HepG2 (cell line): ENCODE results near the gene GRM1. TPM values are rescaled to one million over a fixed set of nuclear protein-coding genes. Genes with fewer than 3 reads are reported as not detected.

ENCODE experiments used
- ATAC-seq: fragments of 200-7000 bp; cut with Tn5 transposase; 3 replicates; pipeline ENCODE4 v1.9.1; 2020; ENCODE audit warnings: mild to moderate bottlenecking, moderate library complexity
- BruUV-seq: library from RNA; stranded (reverse); fragments of 400-500 nt; replicated peaks from 2 replicates; lab custom pipeline; 2021; lab: Mats Ljungman, UMichigan
- CTCF ChIA-PET: fragments of 300-600 bp; formaldehyde crosslinking; extraction: SDS; loops from one replicate; lab custom pipeline; 2021; ENCODE audit warnings: low total read pairs, inconsistent platforms, low intra/inter-chr PET ratio; lab: Yijun Ruan, JAX
- POLR2A ChIA-PET: fragments of 350-600 bp; sonication (Branson Sonifier 250); formaldehyde crosslinking; loops from one replicate; lab custom pipeline; 2020; ENCODE audit warnings: antibody characterized with exemption, inconsistent platforms; lab: Yijun Ruan, JAX
- DNase-seq: peaks from one replicate; pipeline ENCODE4 v3.0.0-alpha.2; 2015; ENCODE audit warnings: low spot score
- FAIRE-seq: peaks from 3 replicates; lab custom pipeline; 2011; peaks lifted over from hg19 to GRCh38; lab: Jason Lieb, UNC
- H2AFZ ChIP-seq: one replicate; pipeline ENCODE4 v1.6.1; 2011; ENCODE audit warnings: low read length, inconsistent platforms
- H3K27ac ChIP-seq: fragments of 300-600 bp; 3 replicates; pipeline ENCODE4 v1.8.0; 2011; ENCODE audit warnings: mixed run types, mild to moderate bottlenecking, mixed read lengths, low read length, inconsistent platforms; ENCODE audit not compliant: insufficient read depth; ENCODE audit errors: extremely low read length
- H3K27me3 ChIP-seq, 2 experiments: fragments of 200-600 bp in 1 of 2; 2 replicates in 1 of 2; 3 replicates in 1 of 2; pipeline versions ENCODE4 v1.6.0 to v1.8.0; 2011; ENCODE audit warnings: low read length in 2 of 2, mild to moderate bottlenecking in 2 of 2, moderate library complexity in 2 of 2, inconsistent platforms in 1 of 2; ENCODE audit not compliant: insufficient read depth in 2 of 2, control insufficient read depth in 1 of 2
- H3K36me3 ChIP-seq, 2 experiments: fragments of 200-600 bp in 1 of 2; replicated peaks in 1 of 2; 2 replicates in 1 of 2; 3 replicates in 1 of 2; pipeline versions ENCODE4 v1.5.1 to v1.8.0; 2011; ENCODE audit warnings: low read length in 2 of 2, inconsistent platforms in 1 of 2; ENCODE audit not compliant: insufficient read depth in 2 of 2, control insufficient read depth in 1 of 2
- H3K4me1 ChIP-seq: 2 replicates; pipeline ENCODE4 v1.5.1; 2012; ENCODE audit warnings: low read length, inconsistent platforms; ENCODE audit not compliant: insufficient read depth
- H3K4me2 ChIP-seq: 2 replicates; pipeline ENCODE4 v1.6.0; 2011; ENCODE audit warnings: low read depth, low read length, inconsistent platforms
- H3K4me3 ChIP-seq, 3 experiments: fragments of 200-600 bp in 1 of 3; sonication (generic), shearing (Covaris generic) in 1 of 3; replicated peaks in 1 of 3; 2 replicates each; pipeline ENCODE4 v1.5.1; 2011 to 2016; ENCODE audit warnings: low read length in 3 of 3, inconsistent platforms in 2 of 3, low read depth in 2 of 3, mild to moderate bottlenecking in 2 of 3, control low read depth in 1 of 3, mixed read lengths in 1 of 3; ENCODE audit not compliant: insufficient read depth in 1 of 3
- H3K79me2 ChIP-seq: one replicate; pipeline ENCODE4 v1.6.1; 2011; ENCODE audit warnings: low read length, inconsistent platforms; ENCODE audit not compliant: insufficient read depth
- H3K9ac ChIP-seq: 2 replicates; pipeline ENCODE4 v1.6.0; 2011; ENCODE audit warnings: mild to moderate bottlenecking, low read depth, low read length, inconsistent platforms; ENCODE audit not compliant: insufficient read depth
- H3K9me3 ChIP-seq: 2 replicates; pipeline ENCODE4 v1.5.1; 2012; ENCODE audit warnings: mild to moderate bottlenecking, low read length
- H4K20me1 ChIP-seq: 2 replicates; pipeline ENCODE4 v1.6.0; 2011; ENCODE audit warnings: inconsistent platforms, mild to moderate bottlenecking, low read length, moderate library complexity; ENCODE audit not compliant: insufficient read depth
- ATAD3A ChIP-seq: sonication (generic); formaldehyde crosslinking; IDR thresholded peaks from 2 replicates; pipeline ENCODE4 v1.4.0; 2020; ENCODE audit warnings: missing genetic modification reagents
- ATF7 ChIP-seq, 2 experiments: fragments of 450-650 bp in 1 of 2; sonication (generic) in 1 of 2; formaldehyde crosslinking in 1 of 2; IDR thresholded peaks; 2 replicates each; pipeline versions ENCODE4 v1.4.0 to v1.6.1; 2016 to 2020; ENCODE audit warnings: antibody characterized with exemption in 1 of 2, mild to moderate bottlenecking in 1 of 2, missing genetic modification reagents in 1 of 2
- CBX2 ChIP-seq, 2 experiments: fragments of 200-600 bp in 1 of 2; sonication (generic); formaldehyde crosslinking in 1 of 2; IDR thresholded peaks; 2 replicates each; pipeline versions ENCODE4 v1.7.0 to v1.8.1; 2018 to 2022; ENCODE audit warnings: low read depth in 2 of 2, low read length in 1 of 2, mild to moderate bottlenecking in 1 of 2, missing genetic modification reagents in 1 of 2
- NFE2L2 ChIP-seq: fragments of 150-350 bp; IDR thresholded peaks from 2 replicates; pipeline ENCODE4 v1.6.1; 2014; ENCODE audit warnings: low read length
- NFKB2 ChIP-seq: sonication (generic); formaldehyde crosslinking; IDR thresholded peaks from 2 replicates; pipeline ENCODE4 v1.4.0; 2020; ENCODE audit warnings: missing genetic modification reagents, borderline replicate concordance
- PLRG1 ChIP-seq: fragments of 450-650 bp; conservative IDR thresholded peaks from 2 replicates; pipeline ENCODE4 v1.6.1; 2016
- SP2 ChIP-seq: sonication (generic); formaldehyde crosslinking; IDR thresholded peaks from 2 replicates; pipeline ENCODE4 v1.5.1; 2020; ENCODE audit warnings: mild to moderate bottlenecking, missing genetic modification reagents
- SP5 ChIP-seq: IDR thresholded peaks from 2 replicates; pipeline ENCODE4 v1.6.1; 2016; ENCODE audit warnings: low read depth, borderline replicate concordance
- ZNF263 ChIP-seq: sonication (generic); formaldehyde crosslinking; IDR thresholded peaks from 2 replicates; pipeline ENCODE4 v1.4.0; 2020; ENCODE audit warnings: missing genetic modification reagents
- WGBS: methylation state at CpG from one replicate; pipeline ENCODE4 v1.1.6; 2017; ENCODE audit warnings: low lambda C conversion rate; 5-methylcytosine and 5-hydroxymethylcytosine counted together
- in situ Hi-C: cut with HindIII; loops from 2 replicates; pipeline ENCODE4 v1.10.0; 2017; ENCODE audit warnings: low pct_unique_long_range_greater_than_20kb; ENCODE audit not compliant: extremely low pct_ligation_motif_present
- intact Hi-C: fragments of 100-400 bp; cut with micrococcal nuclease; formaldehyde crosslinking; loops from one replicate; pipeline ENCODE4 v1.10.0; 2022; ENCODE audit not compliant: unreplicated experiment
- polyA plus RNA-seq, 8 experiments: library from polyadenylated mRNA; depleted of rRNA in 3 of 8; stranded (reverse) in 7 of 8; unstranded in 1 of 8; fragments of >200 nt; fragmentation: Illumina TruSeq in 4 of 8; extraction: Trizol in 4 of 8; gene quantifications; 2 replicates each; pipeline versions ENCODE4 v1.2.1 to v1.2.3, GENCODE V29; 2011 to 2016; ENCODE audit warnings: low read depth in 4 of 8, missing spikeins in 1 of 8, mixed read lengths in 1 of 8; ENCODE audit not compliant: insufficient read depth in 1 of 8
- total RNA-seq, 5 experiments: library from RNA; depleted of rRNA; stranded (reverse); fragments of >200 nt; fragmentation: Illumina TruSeq; extraction: Trizol; gene quantifications; 2 replicates each; pipeline ENCODE4 v1.2.3, GENCODE V29; 2016; ENCODE audit warnings: low read depth in 1 of 5
- TF ChIP-seq, protein P1 (sequence below): sonication (generic); formaldehyde crosslinking; IDR thresholded peaks from 2 replicates; pipeline ENCODE4 v1.5.1; 2020; ENCODE audit warnings: mild to moderate bottlenecking, missing genetic modification reagents, moderate library complexity
- TF ChIP-seq, protein P2 (sequence below): sonication (generic); formaldehyde crosslinking; IDR thresholded peaks from 2 replicates; pipeline ENCODE4 v1.5.1; 2020; ENCODE audit warnings: missing genetic modification reagents, mild to moderate bottlenecking, borderline replicate concordance
- TF ChIP-seq, protein P3 (sequence below), 2 experiments: sonication (generic) in 1 of 2; formaldehyde crosslinking in 1 of 2; IDR thresholded peaks; 2 replicates each; pipeline versions ENCODE4 v1.5.1 to v1.6.1; 2011 to 2020; ENCODE audit warnings: borderline replicate concordance in 1 of 2, low read depth in 1 of 2, low read length in 1 of 2, mild to moderate bottlenecking in 1 of 2, missing genetic modification reagents in 1 of 2, moderate library complexity in 1 of 2

The GRM1 gene
- total and polyA plus RNA-seq, 2 of the 13 experiments (the other 11 are each of a cell fraction or from before 2014, with no cell fraction given) = 0.09 TPM; not detected in 1

DNA sequence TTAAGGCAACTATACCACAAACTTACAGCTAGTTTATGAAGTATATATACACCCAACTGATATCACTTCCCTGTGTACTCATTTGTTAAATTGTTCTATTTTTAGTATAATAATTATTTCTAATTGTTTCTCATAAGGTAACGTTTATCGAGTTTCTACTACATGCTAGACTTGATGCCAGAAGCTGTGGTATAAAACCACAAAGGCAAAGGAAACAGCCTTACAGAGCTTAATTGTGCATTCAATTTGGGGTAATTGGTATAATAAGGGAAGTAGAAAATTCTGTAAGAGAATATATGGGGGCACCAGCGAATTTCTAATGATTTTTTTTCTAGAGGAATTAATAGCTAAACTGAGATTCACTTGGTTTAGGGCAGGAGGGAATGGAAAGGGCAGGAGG is 183.9 kb downstream of the GRM1 start:
- Histone ChIP-seq H3K9ac (no peak overlapping the region), H3K36me3 (no peaks in the 10 kb centered on the region), H4K20me1 (no peaks in the 10 kb centered on the region), H3K4me2 (no peak overlapping the region), H3K4me1 (no peaks in the 10 kb centered on the region), H3K4me3 (no peak overlapping the region), H3K79me2 (no peaks in the 10 kb centered on the region), H3K27ac (no peak overlapping the region), H3K27me3 (no peaks in the 10 kb centered on the region), H3K9me3 (no peaks in the 10 kb centered on the region), H2AFZ (no peak overlapping the region)
- FAIRE-seq = no peak
- BruUV-seq = no TSS peak
- under 1% methylated on average over 3 of the region's 3 CpGs for WGBS
- no peak for ATAC-seq
- intact Hi-C loops (no loop called here), in situ Hi-C loops (no loop called here)
- ChIA-PET CTCF (no interaction called here), POLR2A (no interaction called here)
- no peak for DNase-seq
- TF ChIP-seq SP5 (CRISPR knock-in tag) = no peak
- no peak for TF ChIP-seq PLRG1
- no peak for TF ChIP-seq CBX2 (IDR thresholded peaks at IDR 0.05; ENCODE audit: low read depth, low read length)
- TF ChIP-seq CBX2 (CRISPR knock-in tag; IDR thresholded peaks at IDR 0.05; ENCODE audit: low read depth) = no peak
- TF ChIP-seq, protein P1, sequence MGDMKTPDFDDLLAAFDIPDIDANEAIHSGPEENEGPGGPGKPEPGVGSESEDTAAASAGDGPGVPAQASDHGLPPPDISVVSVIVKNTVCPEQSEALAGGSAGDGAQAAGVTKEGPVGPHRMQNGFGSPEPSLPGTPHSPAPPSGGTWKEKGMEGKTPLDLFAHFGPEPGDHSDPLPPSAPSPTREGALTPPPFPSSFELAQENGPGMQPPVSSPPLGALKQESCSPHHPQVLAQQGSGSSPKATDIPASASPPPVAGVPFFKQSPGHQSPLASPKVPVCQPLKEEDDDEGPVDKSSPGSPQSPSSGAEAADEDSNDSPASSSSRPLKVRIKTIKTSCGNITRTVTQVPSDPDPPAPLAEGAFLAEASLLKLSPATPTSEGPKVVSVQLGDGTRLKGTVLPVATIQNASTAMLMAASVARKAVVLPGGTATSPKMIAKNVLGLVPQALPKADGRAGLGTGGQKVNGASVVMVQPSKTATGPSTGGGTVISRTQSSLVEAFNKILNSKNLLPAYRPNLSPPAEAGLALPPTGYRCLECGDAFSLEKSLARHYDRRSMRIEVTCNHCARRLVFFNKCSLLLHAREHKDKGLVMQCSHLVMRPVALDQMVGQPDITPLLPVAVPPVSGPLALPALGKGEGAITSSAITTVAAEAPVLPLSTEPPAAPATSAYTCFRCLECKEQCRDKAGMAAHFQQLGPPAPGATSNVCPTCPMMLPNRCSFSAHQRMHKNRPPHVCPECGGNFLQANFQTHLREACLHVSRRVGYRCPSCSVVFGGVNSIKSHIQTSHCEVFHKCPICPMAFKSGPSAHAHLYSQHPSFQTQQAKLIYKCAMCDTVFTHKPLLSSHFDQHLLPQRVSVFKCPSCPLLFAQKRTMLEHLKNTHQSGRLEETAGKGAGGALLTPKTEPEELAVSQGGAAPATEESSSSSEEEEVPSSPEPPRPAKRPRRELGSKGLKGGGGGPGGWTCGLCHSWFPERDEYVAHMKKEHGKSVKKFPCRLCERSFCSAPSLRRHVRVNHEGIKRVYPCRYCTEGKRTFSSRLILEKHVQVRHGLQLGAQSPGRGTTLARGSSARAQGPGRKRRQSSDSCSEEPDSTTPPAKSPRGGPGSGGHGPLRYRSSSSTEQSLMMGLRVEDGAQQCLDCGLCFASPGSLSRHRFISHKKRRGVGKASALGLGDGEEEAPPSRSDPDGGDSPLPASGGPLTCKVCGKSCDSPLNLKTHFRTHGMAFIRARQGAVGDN (CRISPR knock-in tag) = no peak
- no peak for TF ChIP-seq ZNF263
- TF ChIP-seq, protein P2, sequence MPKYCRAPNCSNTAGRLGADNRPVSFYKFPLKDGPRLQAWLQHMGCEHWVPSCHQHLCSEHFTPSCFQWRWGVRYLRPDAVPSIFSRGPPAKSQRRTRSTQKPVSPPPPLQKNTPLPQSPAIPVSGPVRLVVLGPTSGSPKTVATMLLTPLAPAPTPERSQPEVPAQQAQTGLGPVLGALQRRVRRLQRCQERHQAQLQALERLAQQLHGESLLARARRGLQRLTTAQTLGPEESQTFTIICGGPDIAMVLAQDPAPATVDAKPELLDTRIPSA (CRISPR knock-in tag) = no peak
- no peak for TF ChIP-seq ATF7 (IDR thresholded peaks at IDR 0.05)
- TF ChIP-seq ATF7 (CRISPR knock-in tag; IDR thresholded peaks at IDR 0.05) = no peak
- TF ChIP-seq ATAD3A = no peak
- no peak for TF ChIP-seq SP2 (CRISPR knock-in tag)
- TF ChIP-seq NFE2L2 = no peak
- TF ChIP-seq NFKB2 (CRISPR knock-in tag) = no peak
- TF ChIP-seq, protein P3, sequence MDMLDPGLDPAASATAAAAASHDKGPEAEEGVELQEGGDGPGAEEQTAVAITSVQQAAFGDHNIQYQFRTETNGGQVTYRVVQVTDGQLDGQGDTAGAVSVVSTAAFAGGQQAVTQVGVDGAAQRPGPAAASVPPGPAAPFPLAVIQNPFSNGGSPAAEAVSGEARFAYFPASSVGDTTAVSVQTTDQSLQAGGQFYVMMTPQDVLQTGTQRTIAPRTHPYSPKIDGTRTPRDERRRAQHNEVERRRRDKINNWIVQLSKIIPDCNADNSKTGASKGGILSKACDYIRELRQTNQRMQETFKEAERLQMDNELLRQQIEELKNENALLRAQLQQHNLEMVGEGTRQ (IDR thresholded peaks at IDR 0.05; ENCODE audit: low read depth, low read length) = no peak
- TF ChIP-seq, protein P3 (CRISPR knock-in tag; IDR thresholded peaks at IDR 0.05; ENCODE audit: borderline replicate concordance) = no peak
